Measurements from ENCODE around the gene ALKAL2. TPM values are rescaled to one million over a fixed set of nuclear protein-coding genes. Genes with fewer than 3 reads are reported as not detected.

ALKAL2 gene
- total RNA-seq, 1 donor, result not detected

DNA sequence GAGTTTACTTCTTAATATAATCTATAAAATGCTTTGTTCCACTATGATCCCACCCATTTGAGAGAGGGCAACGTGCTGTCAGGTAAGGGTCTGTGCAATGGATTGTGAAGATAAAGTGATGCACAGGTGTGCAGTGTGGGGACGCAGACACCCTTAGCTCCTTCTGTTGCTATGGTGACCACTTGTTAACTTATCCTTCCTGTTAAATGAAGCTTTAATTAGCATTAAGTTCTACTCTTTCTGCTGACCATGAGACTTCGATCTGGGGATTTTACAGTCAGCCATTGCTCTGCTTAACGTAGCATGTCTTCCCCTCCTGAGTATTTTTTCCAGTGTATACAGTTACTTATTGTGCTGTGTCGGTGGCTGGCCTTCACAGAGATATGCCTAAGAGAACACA is 23.1 kb upstream of the ALKAL2 start:
- Histone ChIP-seq H3K4me1 (ENCODE audit: insufficient read depth, low read length) (no peaks in the 10 kb centered on the region), H3K27me3 (ENCODE audit: insufficient read depth, low read length) (no peaks in the 10 kb centered on the region), H3K9me3 (ENCODE audit: low read depth, low read length) (no peaks in the 10 kb centered on the region), H3K4me3 (ENCODE audit: low read length) (no peak overlapping the region)

- Histone ChIP-seq H3K4me1 (ENCODE audit: insufficient read depth, low read length) (no peaks in the 10 kb centered on the region), H3K27me3 (ENCODE audit: insufficient read depth, low read length) (no peaks in the 10 kb centered on the region), H3K4me3 (ENCODE audit: low read length) (no peak overlapping the region), H3K9me3 (ENCODE audit: low read depth, low read length) (no peaks in the 10 kb centered on the region)
Measured at GRCh38 chr2:309954-310510, 22.1 kb upstream of the ALKAL2 start.

- Histone ChIP-seq H3K9me3 (ENCODE audit: low read depth, low read length) (no peaks in the 10 kb centered on the region), H3K4me3 (ENCODE audit: low read length) (no peak overlapping the region), H3K4me1 (ENCODE audit: insufficient read depth, low read length) (no peaks in the 10 kb centered on the region), H3K27me3 (ENCODE audit: insufficient read depth, low read length) (no peaks in the 10 kb centered on the region)
Measured at GRCh38 chr2:309148-309953, 21.5 kb upstream of the ALKAL2 start.

DNA sequence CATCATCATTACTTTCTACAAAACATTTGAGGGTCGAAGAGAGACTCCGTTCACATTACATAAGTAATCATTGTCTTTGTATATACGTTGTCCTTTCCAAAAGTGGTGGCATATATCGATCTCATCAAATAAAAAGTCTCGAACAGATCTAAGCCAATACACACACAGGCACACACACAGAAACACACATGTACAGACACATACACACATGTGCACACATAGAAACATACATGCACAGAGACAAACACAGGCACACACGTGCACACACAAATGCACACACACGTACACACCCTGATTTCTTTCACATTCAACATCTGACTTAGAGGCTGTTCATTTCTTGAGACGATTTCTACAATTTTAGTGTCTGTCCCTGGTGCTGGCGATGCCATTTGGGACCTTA is 17.5 kb upstream of the ALKAL2 start:
- Histone ChIP-seq H3K27me3 (ENCODE audit: insufficient read depth, low read length) (no peaks in the 10 kb centered on the region), H3K4me3 (ENCODE audit: low read length) (no peak overlapping the region), H3K4me1 (ENCODE audit: insufficient read depth, low read length) (no peaks in the 10 kb centered on the region), H3K9me3 (ENCODE audit: low read depth, low read length) (no peaks in the 10 kb centered on the region)

DNA sequence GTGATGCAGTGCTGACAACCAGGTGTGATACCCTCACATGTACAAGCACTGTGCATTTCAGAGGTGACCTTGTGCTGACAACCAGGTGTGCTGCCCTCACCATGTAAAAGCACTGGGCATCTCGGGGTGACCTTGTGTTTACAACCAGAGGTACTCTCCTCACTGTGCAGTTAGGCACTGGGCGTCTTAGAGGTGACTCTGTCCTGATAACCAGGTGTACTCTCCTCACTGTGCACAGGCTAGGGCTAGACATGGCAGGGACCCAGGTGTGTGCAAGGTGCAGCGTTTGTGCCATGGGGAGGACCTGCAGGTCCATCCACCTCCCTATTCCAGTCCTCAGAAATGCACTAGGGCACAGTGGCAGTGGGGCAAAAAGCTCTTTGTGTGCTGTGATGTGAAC is 8.5 kb upstream of the ALKAL2 start:
- H3K9me3 ChIP-seq (ENCODE audit: low read depth, low read length), result no peaks in the 10 kb centered on the region
- H3K4me1 ChIP-seq (ENCODE audit: insufficient read depth, low read length), result no peaks in the 10 kb centered on the region
- peaks cover 13% of the 10 kb centered on the region for H3K27me3 ChIP-seq (ENCODE audit: insufficient read depth, low read length)
- H3K4me3 ChIP-seq (ENCODE audit: low read length), result no peak overlapping the region

DNA sequence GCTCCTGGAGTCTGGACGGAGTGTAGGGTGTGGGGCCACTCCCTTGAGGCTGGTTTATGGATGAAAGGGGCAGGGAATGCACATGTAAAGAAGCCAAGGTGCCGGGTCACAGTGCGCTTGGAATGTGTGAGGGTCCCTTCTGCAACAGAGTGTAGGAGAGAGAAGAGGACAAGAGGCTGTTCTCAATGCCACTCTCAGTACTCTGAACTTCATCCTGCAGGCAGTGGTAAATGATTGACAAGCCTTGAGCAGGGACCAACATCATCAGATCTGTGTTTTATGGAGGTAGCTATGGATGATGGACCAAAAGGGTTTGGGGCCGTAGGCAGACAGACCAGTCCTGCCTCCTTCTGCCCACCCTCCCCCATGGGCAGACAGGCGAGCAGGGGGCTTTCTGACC is 7.2 kb upstream of the ALKAL2 start:
- H3K4me3 ChIP-seq (ENCODE audit: low read length), result no peak overlapping the region
- peaks cover 1% of the 10 kb centered on the region for H3K4me1 ChIP-seq (ENCODE audit: insufficient read depth, low read length)
- peaks cover 26% of the 10 kb centered on the region for H3K27me3 ChIP-seq (ENCODE audit: insufficient read depth, low read length)
- H3K9me3 ChIP-seq (ENCODE audit: low read depth, low read length), result no peaks in the 10 kb centered on the region

GRCh38 chr2:290090-290722 is 2.3 kb upstream of the ALKAL2 start:
- H3K9me3 ChIP-seq (ENCODE audit: low read depth, low read length), result no peaks in the 10 kb centered on the region

GRCh38 chr2:289362-290089 is 1.6 kb upstream of the ALKAL2 start:
- Histone ChIP-seq H3K9me3 (ENCODE audit: low read depth, low read length) (no peaks in the 10 kb centered on the region), H3K4me3 (ENCODE audit: low read length) (no peak overlapping the region), H3K27me3 (ENCODE audit: insufficient read depth, low read length) (peaks cover 55% of the 10 kb centered on the region), H3K4me1 (ENCODE audit: insufficient read depth, low read length) (peaks cover 18% of the 10 kb centered on the region)

More at GRCh38 chr2:290090-290722, 2.3 kb upstream of the ALKAL2 start:
- H3K27me3 ChIP-seq (ENCODE audit: insufficient read depth, low read length), result peaks cover 55% of the 10 kb centered on the region
- H3K4me3 ChIP-seq (ENCODE audit: low read length), result no peak overlapping the region
- peaks cover 18% of the 10 kb centered on the region for H3K4me1 ChIP-seq (ENCODE audit: insufficient read depth, low read length)

DNA sequence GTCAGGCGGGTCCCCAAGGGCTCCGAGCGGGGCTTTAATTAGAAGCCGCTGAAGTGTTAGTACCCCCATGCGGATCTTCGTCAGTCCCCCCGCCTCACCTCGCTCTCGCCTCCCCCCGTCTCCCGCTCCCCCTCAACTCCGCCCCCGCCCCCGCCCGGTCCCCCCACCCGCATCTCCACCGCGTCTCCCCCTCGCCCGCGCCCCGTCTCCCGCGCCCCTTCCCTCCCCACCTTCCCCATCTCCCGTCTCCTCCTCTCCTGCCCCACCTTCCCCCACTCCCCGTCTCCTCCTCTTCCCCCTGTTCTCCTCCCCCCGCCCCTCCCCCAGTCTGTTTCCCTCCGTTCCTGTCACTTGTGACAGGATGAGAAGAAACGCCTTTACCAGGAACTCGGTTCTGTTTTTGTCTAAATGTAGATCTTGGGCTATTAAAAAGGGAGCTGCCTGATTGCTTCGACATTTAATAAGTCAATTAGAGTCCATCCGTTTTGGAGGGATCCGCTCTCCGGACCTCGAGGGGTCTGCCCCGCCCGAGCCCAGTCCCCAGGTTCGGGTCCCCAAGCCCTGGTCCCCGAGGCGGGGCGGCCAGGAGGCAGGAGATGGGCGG is 969 bp upstream of the ALKAL2 start:
- Histone ChIP-seq H3K9me3 (ENCODE audit: low read depth, low read length) (no peaks in the 10 kb centered on the region), H3K4me1 (ENCODE audit: insufficient read depth, low read length) (peaks cover 18% of the 10 kb centered on the region), H3K27me3 (ENCODE audit: insufficient read depth, low read length) (peaks cover 55% of the 10 kb centered on the region), H3K4me3 (ENCODE audit: low read length) (no peak overlapping the region)

DNA sequence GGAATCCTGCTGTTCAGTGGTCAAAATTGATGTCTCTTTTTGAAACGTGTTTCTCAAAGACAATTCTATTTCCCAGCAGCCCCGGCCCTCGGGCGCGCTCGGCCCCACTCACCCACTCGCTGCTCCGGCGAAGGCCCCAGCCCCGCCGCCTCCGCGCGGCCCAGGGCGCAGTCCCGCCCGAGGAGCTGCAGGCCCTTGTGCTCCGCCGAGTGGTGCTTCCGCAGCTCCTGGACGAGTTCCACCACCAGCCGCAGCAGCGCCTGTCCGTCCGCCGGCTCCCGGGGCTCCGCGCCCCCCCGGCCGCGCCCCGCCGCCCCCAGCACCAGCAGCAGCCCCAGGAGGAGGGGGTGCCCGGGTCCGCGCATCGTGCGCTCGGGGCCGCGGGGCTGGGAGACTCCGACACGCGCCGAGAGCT is 413 bp downstream of the ALKAL2 start:
- no peak overlapping the region for H3K4me3 ChIP-seq (ENCODE audit: low read length)
- no peaks in the 10 kb centered on the region for H3K9me3 ChIP-seq (ENCODE audit: low read depth, low read length)
- peaks cover 18% of the 10 kb centered on the region for H3K4me1 ChIP-seq (ENCODE audit: insufficient read depth, low read length)
- peaks cover 54% of the 10 kb centered on the region for H3K27me3 ChIP-seq (ENCODE audit: insufficient read depth, low read length)

- Histone ChIP-seq H3K27me3 (ENCODE audit: insufficient read depth, low read length) (peaks cover 48% of the 10 kb centered on the region), H3K4me1 (ENCODE audit: insufficient read depth, low read length) (peaks cover 18% of the 10 kb centered on the region), H3K9me3 (ENCODE audit: low read depth, low read length) (no peaks in the 10 kb centered on the region), H3K4me3 (ENCODE audit: low read length) (no peak overlapping the region)
Measured at GRCh38 chr2:286774-287392, 1.0 kb downstream of the ALKAL2 start.

DNA sequence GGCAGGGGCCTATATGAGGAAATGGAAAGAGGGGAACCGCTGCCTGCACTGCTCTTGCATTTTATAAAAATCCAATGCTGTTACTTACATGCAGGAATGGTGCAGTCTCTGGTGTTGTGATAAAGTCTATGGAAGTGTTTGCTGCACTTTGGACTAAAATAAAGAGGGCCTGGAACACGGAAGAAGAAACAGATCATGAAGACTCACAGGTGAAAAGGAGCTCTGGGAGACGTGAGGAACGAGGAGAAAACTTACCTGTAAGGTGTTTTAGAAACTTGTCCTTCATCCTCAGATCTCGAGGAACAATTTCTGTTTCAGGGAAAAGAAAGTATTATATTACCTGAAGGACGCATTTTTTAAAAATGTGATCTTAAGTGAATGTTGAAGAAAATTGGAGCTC is 1.9 kb downstream of the ALKAL2 start:
- Histone ChIP-seq H3K4me3 (ENCODE audit: low read length) (no peak overlapping the region), H3K9me3 (ENCODE audit: low read depth, low read length) (no peaks in the 10 kb centered on the region), H3K4me1 (ENCODE audit: insufficient read depth, low read length) (peaks cover 18% of the 10 kb centered on the region), H3K27me3 (ENCODE audit: insufficient read depth, low read length) (peaks cover 42% of the 10 kb centered on the region)

DNA sequence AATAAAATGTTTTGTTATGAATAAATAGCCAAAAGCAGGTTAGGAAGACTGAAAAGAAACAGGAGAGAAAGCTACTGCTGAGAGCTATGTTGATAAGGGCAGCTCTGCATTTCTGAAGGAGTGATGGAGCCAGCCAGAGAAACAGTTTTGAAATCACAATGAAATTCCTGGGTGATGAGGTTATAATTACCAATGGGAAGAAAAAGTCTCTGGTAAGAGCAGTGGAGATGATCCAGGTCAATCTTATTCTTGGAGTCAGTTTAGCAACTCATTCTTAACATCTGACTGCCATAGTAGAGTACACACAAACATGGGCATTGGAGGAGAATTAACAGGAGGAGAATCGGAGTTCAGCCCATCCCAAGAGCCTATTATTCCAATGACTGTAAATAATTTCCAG is 2.4 kb downstream of the ALKAL2 start:
- Histone ChIP-seq H3K4me1 (ENCODE audit: insufficient read depth, low read length) (peaks cover 18% of the 10 kb centered on the region), H3K9me3 (ENCODE audit: low read depth, low read length) (no peaks in the 10 kb centered on the region)

GRCh38 chr2:284896-285492 is 2.9 kb downstream of the ALKAL2 start:
- Histone ChIP-seq H3K9me3 (ENCODE audit: low read depth, low read length) (no peaks in the 10 kb centered on the region), H3K4me1 (ENCODE audit: insufficient read depth, low read length) (peaks cover 16% of the 10 kb centered on the region), H3K4me3 (ENCODE audit: low read length) (no peak overlapping the region), H3K27me3 (ENCODE audit: insufficient read depth, low read length) (peaks cover 32% of the 10 kb centered on the region)

More for the DNA sequence above, 2.4 kb downstream of the ALKAL2 start:
- Histone ChIP-seq H3K4me3 (ENCODE audit: low read length) (no peak overlapping the region), H3K27me3 (ENCODE audit: insufficient read depth, low read length) (peaks cover 37% of the 10 kb centered on the region)

Measured in mononuclear cell (primary cell).